Measurements from ENCODE around the gene TRRAP.

Gene TRRAP

DNA sequence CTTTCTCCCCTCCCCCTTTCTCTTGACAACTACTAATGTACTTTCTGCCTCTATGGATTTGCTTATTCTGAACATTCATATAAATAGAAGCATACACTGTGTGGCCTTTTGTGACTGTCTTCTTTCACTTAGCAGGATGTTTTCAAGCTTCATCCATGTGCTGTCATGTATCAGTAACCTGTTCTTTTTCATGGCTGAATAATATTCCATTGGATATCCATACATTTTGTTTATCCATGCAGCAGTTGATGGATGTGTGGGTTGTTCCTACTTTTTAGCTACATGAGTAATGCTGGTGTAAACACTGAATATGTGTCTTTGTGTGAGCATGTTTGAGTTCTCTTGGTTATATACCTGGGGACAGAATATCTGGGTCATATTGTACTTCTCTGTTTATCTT is 107.6 kb downstream of the TRRAP start:
- no peaks in the 10 kb centered on the region for H3K79me2 ChIP-seq (ENCODE audit: control insufficient read depth, insufficient read depth, low read length, poor library complexity)
- no peak for DNase-seq
- H2AK5ac ChIP-seq (ENCODE audit: low read length) = no peak overlapping the region
- H4K12ac ChIP-seq (ENCODE audit: low read depth, low read length) = no peak overlapping the region
- no peak overlapping the region for H4K8ac ChIP-seq (ENCODE audit: low read depth, low read length)
- no peak overlapping the region for H4K91ac ChIP-seq (ENCODE audit: low read depth, low read length)
- H3K4me3 ChIP-seq (ENCODE audit: low read depth, low read length) = no peak overlapping the region
- no peak overlapping the region for H3K9ac ChIP-seq (ENCODE audit: low read length)
- H3K9me3 ChIP-seq (ENCODE audit: insufficient read depth, low read depth, low read length) = no peaks in the 10 kb centered on the region
- no peak overlapping the region for H3K23ac ChIP-seq (ENCODE audit: low read length)
- no peaks in the 10 kb centered on the region for H3K4me1 ChIP-seq (ENCODE audit: control insufficient read depth in 1 of 2, insufficient read depth in 2 of 2, low read length in 2 of 2)
- no peak overlapping the region for H2BK120ac ChIP-seq (ENCODE audit: insufficient read depth, low read length, poor library complexity)
- no peak overlapping the region for H2AFZ ChIP-seq (ENCODE audit: insufficient read depth, low read length, poor library complexity)
- no peak overlapping the region for H2BK5ac ChIP-seq (ENCODE audit: low read depth, low read length, poor library complexity)
- H3K79me1 ChIP-seq (ENCODE audit: low read length) = no peaks in the 10 kb centered on the region
- no peak overlapping the region for H3K27ac ChIP-seq (ENCODE audit: low read depth, low read length)
- H3K18ac ChIP-seq (ENCODE audit: low read length) = no peak overlapping the region
- H3K27me3 ChIP-seq (ENCODE audit: insufficient read depth, low read length) = no peaks in the 10 kb centered on the region
- H3K4me2 ChIP-seq (ENCODE audit: low read length) = no peak overlapping the region
- H3K14ac ChIP-seq (ENCODE audit: low read length) = no peak overlapping the region
- H3K36me3 ChIP-seq (ENCODE audit: control insufficient read depth in 1 of 2, insufficient read depth in 2 of 2, low read length in 2 of 2) = peaks cover 39 to 56% of the 10 kb centered on the region in 2 experiments
- no peak overlapping the region for H3K4ac ChIP-seq (ENCODE audit: low read depth, low read length)
- no peak overlapping the region for H2BK12ac ChIP-seq (ENCODE audit: low read length)

DNA sequence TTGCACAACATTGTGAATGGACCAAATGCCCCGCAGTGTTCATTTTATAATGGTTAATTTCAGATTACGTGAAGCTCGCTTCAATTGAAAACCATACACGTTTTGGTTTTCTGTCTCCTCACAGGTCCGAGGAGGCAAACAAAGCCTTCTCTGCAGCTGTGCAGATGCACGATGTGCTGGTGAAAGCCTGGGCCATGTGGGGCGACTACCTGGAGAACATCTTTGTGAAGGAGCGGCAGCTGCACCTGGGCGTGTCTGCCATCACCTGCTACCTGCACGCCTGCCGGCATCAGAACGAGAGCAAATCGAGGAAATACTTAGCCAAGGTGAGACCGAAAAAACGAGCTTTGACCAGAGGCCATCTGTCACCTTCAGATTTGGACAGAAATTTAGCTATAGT is 110.3 kb downstream of the TRRAP start:
- Histone ChIP-seq H2BK120ac (ENCODE audit: insufficient read depth, low read length, poor library complexity) (no peak overlapping the region), H4K91ac (ENCODE audit: low read depth, low read length) (no peak overlapping the region), H3K27me3 (ENCODE audit: insufficient read depth, low read length) (no peaks in the 10 kb centered on the region), H2BK5ac (ENCODE audit: low read depth, low read length, poor library complexity) (no peak overlapping the region), H3K79me2 (ENCODE audit: control insufficient read depth, insufficient read depth, low read length, poor library complexity) (no peaks in the 10 kb centered on the region), H4K12ac (ENCODE audit: low read depth, low read length) (no peak overlapping the region), H2BK12ac (ENCODE audit: low read length) (no peak overlapping the region), H3K27ac (ENCODE audit: low read depth, low read length) (no peak overlapping the region), H3K4ac (ENCODE audit: low read depth, low read length) (no peak overlapping the region), H3K79me1 (ENCODE audit: low read length) (no peaks in the 10 kb centered on the region), H2AFZ (ENCODE audit: insufficient read depth, low read length, poor library complexity) (no peak overlapping the region), H3K4me2 (ENCODE audit: low read length) (no peak overlapping the region), H3K23ac (ENCODE audit: low read length) (no peak overlapping the region), H3K18ac (ENCODE audit: low read length) (no peak overlapping the region), H3K36me3 (ENCODE audit: control insufficient read depth in 1 of 2, insufficient read depth in 2 of 2, low read length in 2 of 2) (peaks cover 41 to 56% of the 10 kb centered on the region in 2 experiments), H2AK5ac (ENCODE audit: low read length) (no peak overlapping the region), H3K4me1 (ENCODE audit: control insufficient read depth in 1 of 2, insufficient read depth in 2 of 2, low read length in 2 of 2) (no peaks in the 10 kb centered on the region), H3K9ac (ENCODE audit: low read length) (no peak overlapping the region), H3K14ac (ENCODE audit: low read length) (no peak overlapping the region), H3K9me3 (ENCODE audit: insufficient read depth, low read depth, low read length) (no peaks in the 10 kb centered on the region), H3K4me3 (ENCODE audit: low read depth, low read length) (peak overlapping the region; percentile 1), H4K8ac (ENCODE audit: low read depth, low read length) (no peak overlapping the region)
- no peak for DNase-seq
- no CpG with 5 or more reads among the region's 15 CpGs for WGBS (ENCODE audit: extremely low coverage, insufficient coverage, insufficient read length)

DNA sequence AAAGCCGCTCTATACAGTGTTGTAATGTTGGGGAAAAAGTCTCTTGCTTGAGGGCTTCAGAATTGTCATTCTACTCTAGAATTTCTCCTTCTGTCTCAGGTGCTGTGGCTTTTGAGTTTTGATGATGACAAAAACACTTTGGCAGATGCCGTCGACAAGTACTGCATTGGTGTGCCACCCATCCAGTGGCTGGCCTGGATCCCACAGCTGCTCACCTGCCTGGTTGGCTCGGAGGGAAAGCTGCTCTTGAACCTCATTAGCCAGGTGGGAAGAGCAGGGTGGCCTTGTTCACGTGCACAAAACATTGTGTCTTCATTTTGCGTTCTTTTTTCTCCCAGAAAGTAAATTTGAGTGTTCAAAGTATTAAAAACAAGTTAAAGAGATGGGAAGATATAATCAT is 112.0 kb downstream of the TRRAP start:
- Histone ChIP-seq H3K14ac (ENCODE audit: low read length) (no peak overlapping the region), H3K36me3 (ENCODE audit: control insufficient read depth in 1 of 2, insufficient read depth in 2 of 2, low read length in 2 of 2) (peaks cover 52 to 63% of the 10 kb centered on the region in 2 experiments), H3K23ac (ENCODE audit: low read length) (no peak overlapping the region), H2AFZ (ENCODE audit: insufficient read depth, low read length, poor library complexity) (no peak overlapping the region), H3K18ac (ENCODE audit: low read length) (no peak overlapping the region), H3K9me3 (ENCODE audit: insufficient read depth, low read depth, low read length) (peaks cover 1% of the 10 kb centered on the region), H4K91ac (ENCODE audit: low read depth, low read length) (no peak overlapping the region), H3K4me3 (ENCODE audit: low read depth, low read length) (no peak overlapping the region), H2BK12ac (ENCODE audit: low read length) (no peak overlapping the region), H2BK5ac (ENCODE audit: low read depth, low read length, poor library complexity) (no peak overlapping the region), H2BK120ac (ENCODE audit: insufficient read depth, low read length, poor library complexity) (no peak overlapping the region), H4K8ac (ENCODE audit: low read depth, low read length) (no peak overlapping the region), H3K79me1 (ENCODE audit: low read length) (no peaks in the 10 kb centered on the region), H3K4ac (ENCODE audit: low read depth, low read length) (no peak overlapping the region), H2AK5ac (ENCODE audit: low read length) (no peak overlapping the region), H3K79me2 (ENCODE audit: control insufficient read depth, insufficient read depth, low read length, poor library complexity) (no peaks in the 10 kb centered on the region), H3K27ac (ENCODE audit: low read depth, low read length) (no peak overlapping the region), H3K4me2 (ENCODE audit: low read length) (no peak overlapping the region), H3K4me1 (ENCODE audit: control insufficient read depth in 1 of 2, insufficient read depth in 2 of 2, low read length in 2 of 2) (no peaks in the 10 kb centered on the region), H3K9ac (ENCODE audit: low read length) (no peak overlapping the region), H4K12ac (ENCODE audit: low read depth, low read length) (no peak overlapping the region), H3K27me3 (ENCODE audit: insufficient read depth, low read length) (no peaks in the 10 kb centered on the region)
- DNase-seq = no peak
- WGBS (ENCODE audit: extremely low coverage, insufficient coverage, insufficient read length) = no CpG with 5 or more reads among the region's 6 CpGs

DNA sequence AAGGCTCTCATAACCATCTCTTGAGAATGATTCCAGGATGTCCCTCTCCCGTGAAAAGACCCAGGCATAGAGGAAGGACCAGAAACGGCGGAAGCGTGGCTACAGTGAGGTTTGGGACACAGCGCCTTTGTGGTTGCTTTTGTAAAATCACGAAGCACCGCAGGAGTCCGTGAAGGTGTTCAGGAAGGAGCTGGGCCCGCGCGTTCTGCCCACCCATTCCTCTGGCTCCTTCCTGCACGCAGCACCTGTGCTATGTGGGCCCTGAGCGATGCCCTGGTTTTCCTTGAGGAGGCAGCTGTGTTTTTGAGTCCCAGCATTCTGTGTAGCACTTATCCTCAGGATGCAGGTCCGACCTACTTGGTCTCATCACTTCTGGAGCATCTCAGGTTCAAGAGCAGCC is 112.8 kb downstream of the TRRAP start:
- Histone ChIP-seq H3K27me3 (ENCODE audit: insufficient read depth, low read length) (no peaks in the 10 kb centered on the region), H3K27ac (ENCODE audit: low read depth, low read length) (no peak overlapping the region), H3K4me3 (ENCODE audit: low read depth, low read length) (no peak overlapping the region), H4K12ac (ENCODE audit: low read depth, low read length) (no peak overlapping the region), H4K91ac (ENCODE audit: low read depth, low read length) (no peak overlapping the region), H3K9me3 (ENCODE audit: insufficient read depth, low read depth, low read length) (peaks cover 4% of the 10 kb centered on the region), H2BK120ac (ENCODE audit: insufficient read depth, low read length, poor library complexity) (no peak overlapping the region), H3K79me2 (ENCODE audit: control insufficient read depth, insufficient read depth, low read length, poor library complexity) (no peaks in the 10 kb centered on the region), H3K9ac (ENCODE audit: low read length) (no peak overlapping the region), H4K8ac (ENCODE audit: low read depth, low read length) (no peak overlapping the region), H3K4me1 (ENCODE audit: control insufficient read depth in 1 of 2, insufficient read depth in 2 of 2, low read length in 2 of 2) (no peaks in the 10 kb centered on the region), H3K23ac (ENCODE audit: low read length) (no peak overlapping the region), H2BK5ac (ENCODE audit: low read depth, low read length, poor library complexity) (no peak overlapping the region), H2BK12ac (ENCODE audit: low read length) (no peak overlapping the region), H2AK5ac (ENCODE audit: low read length) (no peak overlapping the region), H3K36me3 (ENCODE audit: control insufficient read depth in 1 of 2, insufficient read depth in 2 of 2, low read length in 2 of 2) (peaks cover 59 to 69% of the 10 kb centered on the region in 2 experiments), H3K79me1 (ENCODE audit: low read length) (no peaks in the 10 kb centered on the region), H3K4ac (ENCODE audit: low read depth, low read length) (no peak overlapping the region), H3K14ac (ENCODE audit: low read length) (no peak overlapping the region), H3K18ac (ENCODE audit: low read length) (no peak overlapping the region), H3K4me2 (ENCODE audit: low read length) (no peak overlapping the region), H2AFZ (ENCODE audit: insufficient read depth, low read length, poor library complexity) (no peak overlapping the region)
- WGBS (ENCODE audit: extremely low coverage, insufficient coverage, insufficient read length) = no CpG with 5 or more reads among the region's 14 CpGs
- no peak for DNase-seq
